ENCODE results near the gene DNAJB11.

- no peak for TF ChIP-seq CTCF (IDR thresholded peaks at IDR 0.05)
- no peak for TF ChIP-seq POLR2A (IDR thresholded peaks at IDR 0.05)
These were observed 5.9 kb upstream of the DNAJB11 start for GRCh38 chr3:186564586-186564985.

All from lower leg skin (tissue), 3 donors.